GM20431 (cell line): Measurements from ENCODE around the gene DGKG.

Source experiments
- in situ Hi-C: fragments of 300-500 bp; cut with MseI, MboI; formaldehyde crosslinking; loops from one replicate; pipeline ENCODE4 v1.15.0; 2020; ENCODE audit warnings: low sequenced_read_pairs; ENCODE audit not compliant: unreplicated experiment

DGKG gene

DNA sequence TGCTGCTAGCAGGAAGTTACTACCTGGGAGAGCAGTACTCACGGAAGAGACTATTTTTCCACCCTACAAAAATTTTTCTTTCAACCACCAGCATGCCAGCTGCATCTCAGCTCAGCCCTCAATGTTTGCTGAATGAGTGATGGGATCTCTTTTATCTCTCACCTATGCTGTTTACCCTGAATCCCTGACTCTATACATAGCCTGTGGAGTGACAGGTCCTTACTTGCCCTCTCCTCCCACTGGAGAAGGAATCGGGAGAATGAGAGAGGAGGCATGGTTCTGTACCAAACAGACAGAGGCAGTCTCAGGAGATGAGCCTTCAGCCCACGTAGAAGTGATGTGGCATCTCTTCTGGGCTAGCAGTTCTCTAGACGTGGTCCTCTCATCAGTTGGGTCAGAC, 6.7 kb upstream of the DGKG start:
- in situ Hi-C loops = no loop called here

DNA sequence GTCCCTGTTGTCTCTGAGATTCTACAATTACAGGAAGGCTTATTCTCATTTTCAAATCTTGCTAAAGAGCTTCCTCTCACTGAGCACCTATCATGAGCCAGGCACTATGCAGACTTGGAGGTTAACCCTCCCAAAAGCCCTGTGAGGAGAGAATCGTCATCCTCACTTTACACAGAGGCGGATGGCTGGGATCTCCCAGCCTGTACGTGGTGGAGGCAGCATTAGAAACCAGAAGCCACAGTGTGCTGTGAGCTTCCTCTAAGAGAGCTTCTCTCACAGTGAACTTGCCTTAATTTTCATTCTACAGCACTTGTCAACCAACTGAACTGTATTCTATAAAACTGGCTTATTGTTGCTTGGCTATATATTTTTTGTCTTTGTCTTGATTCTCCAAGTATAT, 6.1 kb upstream of the DGKG start:
- in situ Hi-C loops = no loop called here

DNA sequence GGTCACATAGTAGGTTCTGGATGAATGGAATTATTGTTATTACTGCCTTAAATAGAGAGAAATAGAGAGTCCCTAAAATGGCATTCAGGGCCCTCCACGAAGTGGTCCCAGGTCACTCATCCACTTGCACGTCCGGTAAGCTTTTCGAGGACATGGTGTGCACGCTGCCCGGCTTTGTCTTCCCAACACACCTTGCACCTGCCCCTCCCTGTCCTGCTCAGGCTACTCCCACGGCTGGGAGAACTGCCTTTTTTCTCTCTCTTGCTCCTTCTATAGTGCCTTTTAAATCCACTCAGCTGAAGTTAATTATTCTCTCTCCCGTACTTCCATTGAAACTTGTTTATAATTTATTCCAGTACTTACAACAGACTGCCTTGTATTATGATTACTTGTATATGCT, 5.6 kb upstream of the DGKG start:
- in situ Hi-C loops = no loop called here

DNA sequence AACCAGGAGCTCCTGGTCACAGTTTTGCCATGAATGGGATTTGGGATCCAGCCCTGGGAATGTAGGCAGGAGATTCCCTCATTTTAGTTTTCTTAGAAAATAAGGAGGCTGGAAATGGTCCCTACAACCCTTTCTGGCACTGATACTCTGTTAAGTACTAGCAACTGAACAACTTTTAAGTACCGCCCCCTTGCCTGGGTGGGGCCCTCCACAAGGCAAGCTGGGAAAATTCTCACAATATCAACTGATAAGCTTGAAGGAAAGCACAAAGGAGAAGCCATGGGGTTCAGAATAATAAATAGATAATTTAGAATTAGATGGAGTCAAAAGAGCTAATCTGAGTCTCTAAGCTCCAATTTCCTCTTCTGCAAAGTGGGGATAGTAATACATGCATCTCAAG, 4.2 kb upstream of the DGKG start:
- in situ Hi-C loops = no loop called here

DNA sequence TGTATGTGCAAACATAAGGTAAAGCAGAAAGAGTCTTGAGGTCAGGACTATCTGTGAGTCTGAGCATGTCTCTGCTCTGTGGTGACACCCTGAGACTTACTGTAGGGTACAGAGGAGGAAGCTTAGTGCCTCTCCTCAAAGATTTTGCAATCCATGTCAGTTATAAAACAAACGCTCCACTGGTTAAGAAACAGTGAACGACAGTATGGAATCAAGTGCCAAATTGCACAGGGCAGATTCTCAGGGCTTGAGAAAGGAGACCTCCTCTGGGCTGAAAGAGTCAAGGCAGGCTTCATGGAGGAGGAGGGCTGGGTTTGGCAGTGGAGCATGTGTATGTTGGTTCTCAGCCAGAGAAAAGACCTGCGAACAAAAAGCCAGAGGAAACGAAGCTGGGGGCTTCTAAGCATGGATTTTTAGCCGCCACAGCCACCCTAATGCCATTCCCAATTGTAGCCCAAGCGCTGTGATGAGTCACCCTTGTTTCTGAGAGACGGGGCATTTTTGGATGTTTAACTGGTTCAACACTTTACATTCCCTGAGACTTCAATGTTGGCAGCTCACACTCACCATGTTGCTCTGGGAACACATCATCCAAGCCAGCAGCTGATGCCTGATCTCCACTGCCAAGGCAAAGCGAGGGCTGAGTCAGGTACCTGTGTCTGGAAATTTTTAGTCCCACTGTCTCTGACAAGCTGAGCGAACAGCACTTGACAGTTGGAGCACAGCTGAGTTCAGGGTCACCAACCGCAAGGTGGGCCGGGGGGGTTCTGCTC, 3.4 kb upstream of the DGKG start:
- in situ Hi-C loops = no loop called here

DNA sequence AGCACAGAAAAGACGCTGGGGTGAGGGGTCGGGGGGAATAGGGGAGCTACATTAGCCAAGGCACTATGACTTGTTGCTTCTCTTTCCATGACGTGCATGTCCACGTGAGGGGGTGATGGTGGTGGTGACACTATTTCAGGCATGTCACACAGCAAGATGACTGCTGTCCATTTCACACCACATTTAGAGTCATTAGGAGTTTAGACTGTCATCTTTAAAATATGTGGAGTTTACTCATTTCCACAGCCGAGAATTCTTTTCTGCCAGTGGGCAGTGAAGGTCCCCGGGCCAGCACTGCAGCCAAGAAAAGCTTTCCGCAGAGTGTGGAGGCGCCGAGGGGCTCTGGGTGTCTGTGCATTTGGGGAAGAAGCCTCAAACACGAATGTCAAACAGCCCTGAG, 954 bp upstream of the DGKG start:
- in situ Hi-C loops = no loop called here

DNA sequence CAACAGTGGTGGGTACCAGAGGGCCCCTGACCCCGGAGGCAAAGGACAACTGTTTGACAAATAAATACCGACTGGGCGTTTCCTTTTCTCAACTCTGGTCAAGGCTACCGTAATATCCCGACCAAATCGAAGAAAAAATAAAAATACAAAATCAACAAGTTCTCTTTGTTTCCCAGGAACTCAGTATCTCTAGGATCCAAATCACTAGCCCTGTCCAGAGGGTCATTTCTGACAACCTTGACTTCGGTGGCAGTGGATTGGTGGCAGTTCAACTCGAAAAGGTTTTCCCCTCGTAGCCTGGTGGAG, 456 bp upstream of the DGKG start:
- in situ Hi-C loops = no loop called here

DNA sequence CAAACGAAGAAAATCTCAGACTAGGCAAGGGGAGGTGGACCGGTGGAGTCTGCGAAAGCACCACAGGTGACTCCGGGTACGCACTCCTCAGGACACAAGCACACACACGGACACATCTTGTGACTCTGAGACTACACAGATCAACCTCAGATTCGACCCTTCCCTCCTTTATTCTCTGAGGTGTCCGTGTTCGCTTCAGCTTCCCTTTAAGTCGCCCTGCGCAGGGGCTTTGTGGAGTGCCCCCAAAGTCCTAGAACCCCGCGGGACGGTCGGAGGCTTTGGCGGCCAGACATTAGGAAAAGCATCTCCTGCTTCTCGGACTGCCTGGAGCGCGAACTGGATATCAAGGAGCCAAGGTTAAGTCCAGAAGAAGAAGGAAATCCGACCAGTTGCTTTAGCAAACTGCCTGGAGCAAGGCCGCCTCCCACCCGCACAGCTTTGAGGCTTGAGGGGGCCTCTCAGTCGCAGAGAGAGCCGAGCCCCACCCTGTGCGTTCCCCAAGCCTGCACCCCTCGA, 730 bp downstream of the DGKG start:
- in situ Hi-C loops = no loop called here

DNA sequence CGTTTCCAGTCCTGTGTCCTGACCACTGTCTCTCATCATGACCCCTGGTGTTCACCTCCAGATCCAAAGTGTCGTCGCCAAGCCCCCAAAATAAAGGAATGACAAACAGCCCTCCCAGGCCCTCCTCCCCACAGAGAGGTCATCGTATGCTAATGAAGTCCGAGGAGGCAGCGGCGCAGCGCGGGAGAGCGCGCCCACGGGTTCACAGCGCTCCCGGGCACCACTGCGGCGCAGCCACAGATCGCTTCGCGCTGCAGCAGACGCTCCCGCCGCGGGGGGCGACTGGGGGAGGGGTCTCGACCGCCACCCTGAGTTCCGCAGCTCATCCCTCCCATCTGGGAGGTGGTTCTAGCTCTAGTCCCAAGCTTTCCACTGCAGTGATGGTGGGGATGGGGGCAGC, 1.3 kb downstream of the DGKG start:
- in situ Hi-C loops = no loop called here

DNA sequence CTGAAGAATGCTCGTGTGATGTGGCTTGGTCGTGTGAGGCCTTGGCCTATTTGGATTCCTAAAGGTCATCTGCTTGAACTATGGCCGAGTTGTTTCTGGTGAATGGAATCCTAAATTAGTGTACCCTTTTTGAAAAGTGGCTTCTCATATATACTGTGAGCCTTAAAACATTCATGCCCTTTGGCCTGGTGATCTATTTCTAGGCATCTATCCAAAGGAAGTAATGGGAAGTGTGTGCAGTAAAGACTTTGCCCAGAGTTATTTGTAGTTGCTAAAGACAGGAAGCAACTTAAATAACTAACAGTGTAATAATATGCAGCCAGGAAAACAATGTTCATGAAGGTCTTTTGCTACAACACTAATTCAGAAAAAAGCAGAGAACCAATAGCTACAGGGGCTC, 3.0 kb downstream of the DGKG start:
- in situ Hi-C loops = no loop called here

DNA sequence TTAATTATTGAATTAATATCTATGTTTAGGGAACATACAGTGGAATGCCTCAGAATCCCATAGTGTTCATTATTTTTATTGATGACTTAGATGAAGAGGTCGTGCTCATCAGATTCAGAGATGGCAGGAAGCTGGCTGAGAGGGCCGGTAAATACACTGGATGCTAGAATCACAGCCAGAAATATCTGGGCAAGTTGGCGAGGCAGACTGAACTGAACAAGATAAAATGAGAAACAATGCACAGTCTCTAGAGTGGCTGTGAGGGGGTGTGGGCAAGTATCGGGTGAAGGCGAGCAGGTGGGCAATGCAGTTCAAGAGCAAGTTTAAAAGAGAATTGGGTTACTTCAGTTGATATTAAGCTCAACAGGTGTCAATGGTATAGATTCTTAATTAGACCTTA, 5.9 kb downstream of the DGKG start:
- in situ Hi-C loops = no loop called here

DNA sequence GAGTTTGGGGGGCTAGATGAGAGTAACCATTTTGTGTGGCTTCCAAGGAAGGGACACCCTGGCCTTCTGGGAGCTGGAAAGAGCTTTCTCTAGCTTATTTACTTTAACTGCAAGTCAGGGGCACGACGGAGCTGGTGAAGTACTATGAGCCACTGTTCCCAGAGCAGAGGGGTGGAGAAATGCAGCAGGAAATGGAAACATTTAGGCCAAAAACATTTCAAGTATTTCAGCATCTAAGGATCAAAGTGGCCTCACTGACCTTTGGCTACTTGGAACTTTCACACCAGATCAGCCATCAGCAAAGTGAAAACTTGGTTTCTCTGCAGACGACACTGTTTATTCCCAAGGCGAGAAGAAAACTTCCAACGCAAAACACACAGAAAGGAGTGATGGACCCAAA, 7.9 kb downstream of the DGKG start:
- in situ Hi-C loops = no loop called here

DNA sequence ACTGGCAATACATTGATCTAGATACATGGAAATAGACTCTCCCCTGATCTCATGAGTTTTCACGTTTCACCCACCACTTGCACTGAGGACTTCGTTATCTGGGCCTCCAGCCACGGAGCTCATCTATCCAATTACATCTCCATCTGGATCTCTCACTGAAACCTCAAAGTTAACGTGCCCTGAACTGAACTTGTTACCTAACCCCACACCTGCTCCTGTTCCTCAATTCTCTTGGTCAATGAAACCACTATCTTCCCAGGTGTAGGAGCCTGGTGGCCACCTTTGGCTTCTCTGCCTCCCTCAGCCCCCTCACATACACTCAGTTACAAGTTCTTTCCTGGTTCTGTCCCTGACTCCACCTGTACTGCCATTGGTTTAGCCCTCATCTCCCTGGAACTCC, 9.7 kb downstream of the DGKG start:
- in situ Hi-C loops = no loop called here

DNA sequence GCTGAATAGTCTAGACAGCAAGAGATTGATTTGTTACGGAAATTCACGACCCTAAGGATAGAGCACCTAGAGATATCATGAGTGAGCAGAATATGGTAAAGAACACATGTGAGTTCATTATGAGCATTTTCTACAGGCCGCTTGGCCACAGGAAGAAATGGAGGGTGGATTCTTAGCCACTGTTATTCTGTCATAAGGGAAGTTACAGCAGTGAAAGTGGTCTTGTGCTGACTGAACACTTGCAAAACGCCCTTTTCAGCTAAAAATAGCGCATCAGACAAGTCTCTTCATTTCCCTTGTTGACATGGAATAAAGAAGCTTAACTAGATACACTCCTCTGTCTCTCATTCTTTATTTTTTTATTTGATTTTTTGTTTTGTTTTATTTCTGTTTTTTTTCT, 19.8 kb downstream of the DGKG start:
- in situ Hi-C loops = no loop called here

DNA sequence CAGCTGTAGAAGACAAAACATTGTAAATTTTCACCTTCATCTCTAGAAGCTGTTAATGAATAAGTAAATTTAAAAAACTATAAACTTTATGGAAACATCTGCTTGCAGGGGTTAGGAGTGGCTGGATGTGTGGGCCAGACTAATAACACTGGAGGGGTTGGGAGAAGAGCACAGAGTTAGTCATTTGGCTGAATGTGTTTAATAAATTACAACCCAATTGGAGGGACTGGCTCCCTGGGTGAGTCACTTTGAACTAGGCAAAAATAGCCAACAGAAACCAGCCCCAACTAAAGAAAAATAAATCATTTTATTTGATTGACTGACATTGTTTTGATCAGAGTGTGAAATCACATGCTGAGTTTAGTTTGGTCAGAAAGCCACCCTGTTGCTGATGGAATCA, 21.8 kb downstream of the DGKG start:
- in situ Hi-C loops = no loop called here

DNA sequence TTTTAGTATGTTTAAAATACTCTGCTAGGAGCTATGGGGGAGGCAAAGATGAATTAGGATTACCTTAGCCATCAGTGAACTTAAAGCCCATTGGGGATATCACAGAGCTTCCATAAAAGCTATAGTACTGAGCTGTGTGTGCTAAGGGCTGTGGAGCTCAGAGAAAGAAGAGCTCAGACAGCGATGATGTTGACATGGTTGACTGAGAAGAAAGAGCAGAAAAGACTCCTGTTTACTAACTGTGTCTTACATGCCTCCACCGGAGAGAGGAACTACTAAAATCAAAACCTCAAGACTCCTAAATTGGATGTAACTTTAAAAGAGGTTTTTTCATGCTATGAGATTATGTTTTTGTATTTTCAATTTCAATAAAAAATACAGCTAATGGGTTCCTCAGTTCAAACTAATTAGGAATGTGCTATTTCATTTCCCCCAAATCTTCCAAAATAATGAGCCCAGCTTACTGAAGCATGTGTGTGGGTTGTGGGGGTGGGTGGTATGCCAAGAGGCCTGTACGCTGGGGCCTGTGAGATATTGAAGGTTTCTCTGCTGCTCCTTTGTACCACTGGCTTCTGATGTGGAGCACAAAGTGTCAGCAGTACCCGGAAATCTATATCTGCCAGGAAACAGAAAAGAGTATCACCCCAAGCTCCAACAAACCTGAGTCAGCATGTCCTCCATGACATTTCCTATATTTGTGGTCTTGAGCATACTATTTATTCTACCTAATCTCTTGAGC, 22.7 kb downstream of the DGKG start:
- in situ Hi-C loops = no loop called here

DNA sequence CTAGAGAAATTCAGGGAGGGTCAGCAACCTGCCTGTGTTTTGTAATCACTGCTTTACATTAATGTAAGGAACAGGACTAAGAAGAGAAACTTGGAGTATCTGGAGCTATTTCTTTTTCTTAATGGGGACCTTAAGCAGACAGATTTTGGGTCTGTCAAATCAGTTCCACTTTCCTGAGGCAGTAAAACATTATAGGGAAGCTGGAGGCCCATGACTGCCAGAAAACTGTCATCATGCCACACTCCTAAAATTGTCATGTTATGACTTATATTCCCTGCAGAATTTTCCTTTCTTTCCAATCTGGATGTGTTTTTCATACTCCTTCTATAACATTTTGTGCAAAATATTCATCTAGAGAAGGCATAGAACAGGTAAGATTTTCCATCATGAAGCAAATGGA, 28.8 kb downstream of the DGKG start:
- in situ Hi-C loops = no loop called here

DNA sequence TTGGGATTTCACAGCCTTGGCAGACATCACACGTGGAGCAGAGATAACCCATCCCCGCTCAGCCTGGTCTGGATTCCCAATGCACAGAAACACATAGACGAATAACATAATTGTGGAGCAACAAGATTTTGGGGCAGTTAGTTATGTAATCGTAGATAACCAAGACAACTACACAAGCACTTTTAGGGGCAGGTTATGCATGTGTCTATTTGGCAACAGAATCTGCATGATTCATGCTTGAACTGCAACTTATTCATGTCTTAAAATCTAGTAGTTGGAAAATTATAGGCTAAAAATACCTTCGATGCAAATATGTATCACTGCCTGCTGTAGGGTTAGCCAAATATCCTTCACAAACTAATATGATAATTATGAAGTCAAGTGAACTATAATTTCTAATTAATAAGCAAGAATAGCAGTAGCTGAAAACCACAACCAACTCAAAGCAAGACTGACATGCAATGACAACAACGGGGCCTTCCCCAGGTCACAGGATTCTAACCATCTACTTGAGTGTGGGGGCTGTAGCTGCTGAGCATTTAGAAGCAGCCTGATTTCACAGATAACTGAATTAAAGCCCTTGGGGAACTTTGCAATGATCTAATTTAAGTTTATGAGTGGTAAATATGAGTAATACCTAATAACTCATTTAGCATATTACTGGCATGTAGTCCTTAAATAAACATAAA, 31.1 kb downstream of the DGKG start:
- in situ Hi-C loops = no loop called here

DNA sequence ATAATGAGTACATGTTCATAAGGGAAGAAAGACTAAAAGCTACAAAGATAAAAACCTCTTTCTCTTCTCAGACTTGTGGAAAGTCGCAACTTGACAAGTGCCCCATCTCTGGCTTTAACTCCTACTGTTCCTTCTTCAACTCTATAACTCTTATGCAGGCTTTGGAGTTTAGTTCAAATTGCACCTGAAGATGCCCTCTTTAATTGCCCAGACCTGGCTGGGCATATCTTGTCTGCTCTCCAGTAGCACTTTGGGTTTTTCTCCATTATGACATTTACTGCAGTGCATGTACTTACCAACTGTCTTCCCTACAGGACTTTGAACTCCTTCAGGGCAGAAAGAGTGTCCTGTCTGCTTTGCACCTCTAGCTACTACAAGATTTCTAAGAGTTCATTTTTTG, 32.4 kb downstream of the DGKG start:
- in situ Hi-C loops = no loop called here

DNA sequence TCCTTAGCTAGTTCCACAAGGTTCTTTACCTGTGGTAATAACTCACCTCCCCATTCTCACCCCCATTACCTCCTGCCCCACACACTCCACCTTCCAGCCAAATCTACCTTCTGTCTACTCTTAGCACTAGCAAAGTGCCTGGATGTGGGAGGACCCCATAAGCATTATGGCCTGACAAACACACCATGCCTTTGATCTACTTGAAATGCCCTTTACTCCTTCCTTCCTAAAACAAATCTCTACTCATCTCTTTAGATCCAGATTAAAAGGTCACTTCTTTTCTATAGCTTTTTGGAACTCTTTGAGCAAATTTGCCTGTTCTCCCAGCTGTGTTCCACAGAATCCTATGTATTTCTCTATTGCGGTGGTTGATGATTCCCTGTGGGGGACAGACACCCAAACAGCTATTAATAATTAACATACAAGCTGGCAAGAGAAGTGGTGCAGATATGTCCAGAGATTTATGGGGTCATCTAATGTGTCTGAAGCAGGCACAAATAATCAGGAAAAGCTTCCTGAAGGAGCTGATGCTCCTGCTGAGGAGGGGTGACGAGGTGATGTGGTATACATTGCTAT, 34.0 kb downstream of the DGKG start:
- in situ Hi-C loops = no loop called here

DNA sequence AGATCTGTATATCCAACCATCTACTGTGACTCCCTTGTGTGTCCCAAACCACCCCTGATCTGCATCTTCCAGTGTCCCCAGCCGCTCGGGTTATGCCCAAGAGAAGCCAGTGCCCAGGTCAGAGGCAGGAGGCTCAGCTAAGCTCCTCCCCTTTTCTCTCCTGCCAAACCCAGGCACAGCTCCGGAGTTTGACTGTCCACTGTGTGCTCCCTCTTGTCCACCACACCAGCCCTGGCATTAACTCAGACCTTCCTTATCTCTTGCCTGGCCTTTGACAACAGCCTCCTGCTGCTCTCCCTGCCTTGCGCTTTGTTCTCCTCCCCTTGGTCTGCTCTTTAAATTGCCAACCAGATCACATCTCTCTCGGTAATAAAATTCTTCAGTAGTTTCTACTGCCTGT, 39.3 kb downstream of the DGKG start:
- in situ Hi-C loops = no loop called here
